OCI-LY3 (cell line): ENCODE data around the gene ST3GAL6.

ENCODE experiments used
- EZH2phosphoT487 ChIP-seq: fragments of 200-600 bp; shearing (Covaris generic); IDR thresholded peaks from 2 replicates; pipeline ENCODE4 v1.6.1; 2018; ENCODE audit warnings: antibody characterized with exemption, mixed run types, low read depth
- TF ChIP-seq, protein P1 (sequence below): fragments of 200-600, 300-600 bp; sonication (generic); IDR thresholded peaks from 2 replicates; pipeline ENCODE4 v1.5.1; 2014; ENCODE audit warnings: antibody characterized with exemption, low read length, low read depth

DNA sequence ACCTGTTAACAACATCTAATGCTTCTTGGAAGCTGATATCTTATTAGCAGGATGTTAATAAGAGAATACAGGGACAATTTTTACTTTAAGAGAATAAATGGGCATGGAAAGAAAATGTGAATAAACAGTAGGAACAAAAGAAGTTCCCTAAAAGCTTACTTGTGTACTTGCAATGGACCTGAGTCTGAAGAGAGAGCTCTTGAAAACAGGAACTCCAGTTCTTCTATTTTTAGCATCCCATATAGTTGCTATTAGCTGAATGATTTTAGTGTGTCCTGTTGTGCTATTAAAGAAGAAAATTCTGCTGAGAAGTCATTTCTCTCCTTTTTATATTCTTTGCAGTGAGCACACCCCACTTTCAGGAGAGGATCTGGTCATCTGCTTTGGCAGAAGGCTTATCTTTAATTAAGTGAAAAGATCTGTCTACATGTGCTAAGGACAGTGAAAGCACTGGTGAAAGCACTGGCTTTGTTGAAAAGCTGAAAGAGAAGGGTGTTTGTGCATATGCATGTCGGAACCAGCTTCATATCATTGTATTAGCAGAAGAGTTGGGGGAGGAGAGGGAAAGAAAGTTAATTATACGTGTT lies 1.4 kb upstream of the ST3GAL6 start:
- TF ChIP-seq, protein P1, sequence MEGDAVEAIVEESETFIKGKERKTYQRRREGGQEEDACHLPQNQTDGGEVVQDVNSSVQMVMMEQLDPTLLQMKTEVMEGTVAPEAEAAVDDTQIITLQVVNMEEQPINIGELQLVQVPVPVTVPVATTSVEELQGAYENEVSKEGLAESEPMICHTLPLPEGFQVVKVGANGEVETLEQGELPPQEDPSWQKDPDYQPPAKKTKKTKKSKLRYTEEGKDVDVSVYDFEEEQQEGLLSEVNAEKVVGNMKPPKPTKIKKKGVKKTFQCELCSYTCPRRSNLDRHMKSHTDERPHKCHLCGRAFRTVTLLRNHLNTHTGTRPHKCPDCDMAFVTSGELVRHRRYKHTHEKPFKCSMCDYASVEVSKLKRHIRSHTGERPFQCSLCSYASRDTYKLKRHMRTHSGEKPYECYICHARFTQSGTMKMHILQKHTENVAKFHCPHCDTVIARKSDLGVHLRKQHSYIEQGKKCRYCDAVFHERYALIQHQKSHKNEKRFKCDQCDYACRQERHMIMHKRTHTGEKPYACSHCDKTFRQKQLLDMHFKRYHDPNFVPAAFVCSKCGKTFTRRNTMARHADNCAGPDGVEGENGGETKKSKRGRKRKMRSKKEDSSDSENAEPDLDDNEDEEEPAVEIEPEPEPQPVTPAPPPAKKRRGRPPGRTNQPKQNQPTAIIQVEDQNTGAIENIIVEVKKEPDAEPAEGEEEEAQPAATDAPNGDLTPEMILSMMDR = no peak
- TF ChIP-seq EZH2phosphoT487 = no peak
